ENCODE results near the gene KCP. TPM values are rescaled to one million over a fixed set of nuclear protein-coding genes. Genes with fewer than 3 reads are reported as not detected.

KCP gene
- total and polyA plus RNA-seq, 9 donors, result 0.05 to 1.8 (median 0.20) TPM; not detected in 4

DNA sequence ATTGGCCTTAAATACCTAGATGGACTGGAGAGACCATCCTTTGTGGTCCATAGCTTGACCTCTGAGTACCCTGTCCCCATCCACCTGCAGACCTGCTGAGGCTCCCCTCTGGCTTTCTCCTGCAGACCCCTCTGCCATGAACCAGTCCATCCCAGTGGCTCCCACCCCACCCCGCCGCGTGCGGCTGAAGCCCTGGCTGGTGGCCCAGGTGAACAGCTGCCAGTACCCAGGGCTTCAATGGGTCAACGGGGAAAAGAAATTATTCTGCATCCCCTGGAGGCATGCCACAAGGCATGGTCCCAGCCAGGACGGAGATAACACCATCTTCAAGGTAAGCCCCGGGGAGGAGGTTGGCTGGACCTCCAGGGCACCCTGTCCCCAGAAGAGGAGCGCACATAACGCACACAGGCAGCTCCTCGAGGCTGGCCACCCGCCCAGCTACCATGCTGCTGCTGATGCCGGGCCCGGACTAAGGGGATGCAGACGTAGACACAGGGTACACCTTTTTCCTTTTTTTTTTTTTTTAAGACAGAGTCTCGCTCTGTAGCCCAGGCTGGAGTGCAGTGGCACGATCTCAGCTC, 31.5 kb upstream of the KCP start:
- no peak for TF ChIP-seq CTCF (IDR thresholded peaks at IDR 0.05)
- TF ChIP-seq POLR2A (IDR thresholded peaks at IDR 0.05), result no peak
- TF ChIP-seq EP300 (IDR thresholded peaks at IDR 0.05), result no peak
- Histone ChIP-seq H3K9me3 (no peaks in the 10 kb centered on the region), H3K4me3 (no peak overlapping the region), H3K36me3 (no peaks in the 10 kb centered on the region), H3K4me1 (ENCODE audit: insufficient read depth) (no peaks in the 10 kb centered on the region), H3K27ac (no peak overlapping the region), H3K27me3 (no peaks in the 10 kb centered on the region)
- WGBS, 3 donors, result 68 to 81% (median 74%) methylated on average over 16 of the region's 16 CpGs
- intact Hi-C loops (cut with DNase I), result no loop called here
- DNase-seq, result no peak

DNA sequence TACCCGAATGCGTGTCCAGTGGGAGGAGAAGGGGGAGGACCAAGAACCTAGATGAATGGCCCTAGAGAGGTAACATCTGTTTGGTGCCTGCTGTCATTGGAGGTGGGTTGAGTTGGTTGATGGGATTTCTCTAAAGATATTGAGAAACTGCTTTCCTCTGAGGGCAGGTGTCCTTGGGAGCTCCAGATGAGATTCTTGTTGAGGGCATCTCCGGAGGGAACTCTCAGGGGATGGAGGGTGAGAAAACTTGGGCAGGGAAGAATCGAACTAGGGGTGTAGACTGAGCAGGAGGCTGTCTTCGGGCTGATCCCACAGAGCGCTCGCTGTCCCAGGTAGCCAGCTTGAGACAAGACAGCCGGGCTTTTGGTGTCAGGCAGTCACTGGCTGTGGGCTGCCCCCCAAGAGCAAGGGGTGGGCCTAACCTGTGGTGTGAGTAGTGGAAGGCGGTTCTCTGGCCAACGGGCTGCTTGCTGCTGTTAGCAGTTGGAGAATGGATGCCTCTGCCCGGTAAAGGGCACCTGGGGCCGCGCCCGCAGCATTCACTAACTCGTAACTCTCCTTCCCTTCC, 30.9 kb upstream of the KCP start:
- DNase-seq, result no peak
- H3K4me3 ChIP-seq, result no peak overlapping the region

DNA sequence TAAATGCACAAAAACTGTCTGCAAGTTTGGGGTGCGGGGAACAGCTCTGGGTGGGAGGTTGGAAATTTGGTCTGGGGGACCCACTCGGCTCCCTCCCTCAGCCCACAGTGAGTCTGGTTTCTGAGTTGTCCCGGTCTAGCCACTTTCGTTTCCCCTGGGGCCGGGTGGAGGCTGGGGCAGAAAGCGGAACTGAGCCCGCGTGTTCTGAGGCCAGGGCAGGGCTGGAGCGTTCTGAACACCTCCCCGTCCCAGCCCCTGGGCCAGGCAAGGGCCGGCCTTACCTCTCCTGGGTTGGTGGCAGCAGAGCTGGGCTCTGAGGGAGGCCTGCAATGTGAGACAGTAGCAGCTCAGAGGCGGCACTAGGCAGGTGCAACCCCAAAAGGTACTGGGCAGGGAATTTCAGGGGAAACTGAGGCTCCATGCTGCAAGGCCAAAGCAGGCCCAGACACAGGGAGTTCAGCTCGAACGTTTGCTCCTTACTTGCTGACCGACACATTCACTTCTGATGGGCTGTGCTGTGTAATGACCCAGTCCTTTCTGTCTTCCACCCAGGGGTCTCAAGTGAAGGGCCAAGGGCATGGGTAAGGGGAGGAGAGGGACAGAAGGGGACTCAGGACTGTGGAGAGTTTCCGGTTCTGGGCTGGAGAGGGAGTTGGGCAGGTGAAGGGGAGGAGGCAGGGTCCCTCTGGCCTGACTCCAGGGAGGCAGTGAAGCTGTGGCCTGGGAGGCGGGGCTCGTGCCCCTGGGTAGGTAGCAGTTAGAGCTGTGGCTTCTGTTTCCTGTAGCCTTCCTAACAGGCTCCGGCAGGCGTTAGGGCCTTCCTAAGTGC, 30.2 kb upstream of the KCP start:
- Histone ChIP-seq H3K27me3 (no peaks in the 10 kb centered on the region), H3K27ac (no peak overlapping the region), H3K4me1 (ENCODE audit: insufficient read depth) (no peaks in the 10 kb centered on the region), H3K4me3 (no peak overlapping the region), H3K9me3 (no peaks in the 10 kb centered on the region), H3K36me3 (no peaks in the 10 kb centered on the region)
- 75 to 84% (median 81%) methylated on average over 18 to 20 of the region's 20 CpGs for WGBS, 3 donors
- intact Hi-C loops (cut with DNase I), result no loop called here
- TF ChIP-seq CTCF (IDR thresholded peaks at IDR 0.05) (no peak), POLR2A (IDR thresholded peaks at IDR 0.05) (no peak), EP300 (IDR thresholded peaks at IDR 0.05) (no peak)
- no peak for DNase-seq

More for the DNA sequence above, 30.9 kb upstream of the KCP start:
- WGBS, 3 donors, result 84 to 88% (median 86%) methylated on average over 15 of the region's 15 CpGs
- intact Hi-C loops (cut with DNase I), result no loop called here
- Histone ChIP-seq H3K9me3 (no peaks in the 10 kb centered on the region), H3K36me3 (no peaks in the 10 kb centered on the region), H3K4me1 (ENCODE audit: insufficient read depth) (no peaks in the 10 kb centered on the region), H3K27me3 (no peaks in the 10 kb centered on the region), H3K27ac (no peak overlapping the region)
- TF ChIP-seq POLR2A (IDR thresholded peaks at IDR 0.05), result no peak
- no peak for TF ChIP-seq EP300 (IDR thresholded peaks at IDR 0.05)
- no peak for TF ChIP-seq CTCF (IDR thresholded peaks at IDR 0.05)

- DNase-seq, result no peak
- 72 to 78% (median 73%) methylated on average over 18 of the region's 18 CpGs for WGBS, 3 donors
- H3K27ac ChIP-seq, result no peak overlapping the region
These were observed 29.4 kb upstream of the KCP start for GRCh38 chr7:128939861-128940410.

More at GRCh38 chr7:128939861-128940410, 29.4 kb upstream of the KCP start:
- H3K27me3 ChIP-seq, result no peaks in the 10 kb centered on the region
- H3K36me3 ChIP-seq, result no peaks in the 10 kb centered on the region
- TF ChIP-seq POLR2A (IDR thresholded peaks at IDR 0.05) (no peak), EP300 (IDR thresholded peaks at IDR 0.05) (no peak), CTCF (IDR thresholded peaks at IDR 0.05) (no peak)
- H3K4me1 ChIP-seq (ENCODE audit: insufficient read depth), result no peaks in the 10 kb centered on the region
- H3K4me3 ChIP-seq, result no peak overlapping the region
- intact Hi-C loops (cut with DNase I), result no loop called here
- no peaks in the 10 kb centered on the region for H3K9me3 ChIP-seq

All from ovary (tissue), 9 donors.